ENCODE results near the gene CSNK2A3. TPM values are rescaled to one million over a fixed set of nuclear protein-coding genes. Genes with fewer than 3 reads are reported as not detected.
A peak's percentile ranks its signal among the peaks of the same experiment; 100 is the strongest.
"Not testable (repeated sequence)": the region's sequence is repeated elsewhere in the genome, so short reads cannot be mapped to it uniquely, and the experiment has no call there.

The CSNK2A3 gene
- total RNA-seq, 1 donor from 2014 or later = 17.4 TPM

DNA sequence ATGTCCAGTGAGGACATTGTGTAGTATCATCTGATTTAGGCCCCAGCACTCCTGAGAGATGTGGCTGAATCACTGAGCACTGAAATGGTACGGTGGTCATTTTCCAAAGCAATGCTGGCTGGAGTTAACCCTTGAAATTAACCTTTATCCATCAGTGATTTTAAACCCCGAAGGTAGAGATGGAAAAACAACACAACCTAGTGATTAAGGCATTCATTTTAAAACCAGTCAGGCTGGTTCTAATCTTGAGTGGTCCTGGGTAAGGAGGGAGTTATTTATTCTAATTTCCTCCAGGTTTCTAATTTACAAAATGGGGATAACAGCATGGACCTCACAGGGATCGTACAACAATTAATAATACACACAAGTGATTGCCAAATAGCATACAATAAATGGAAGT, 6.6 kb upstream of the CSNK2A3 start:
- Mint-ChIP-seq H3K27ac (ENCODE audit: unreplicated experiment) (peak overlapping the region; percentile 63), H3K9me3 (ENCODE audit: unreplicated experiment) (no peaks in the 10 kb centered on the region)

DNA sequence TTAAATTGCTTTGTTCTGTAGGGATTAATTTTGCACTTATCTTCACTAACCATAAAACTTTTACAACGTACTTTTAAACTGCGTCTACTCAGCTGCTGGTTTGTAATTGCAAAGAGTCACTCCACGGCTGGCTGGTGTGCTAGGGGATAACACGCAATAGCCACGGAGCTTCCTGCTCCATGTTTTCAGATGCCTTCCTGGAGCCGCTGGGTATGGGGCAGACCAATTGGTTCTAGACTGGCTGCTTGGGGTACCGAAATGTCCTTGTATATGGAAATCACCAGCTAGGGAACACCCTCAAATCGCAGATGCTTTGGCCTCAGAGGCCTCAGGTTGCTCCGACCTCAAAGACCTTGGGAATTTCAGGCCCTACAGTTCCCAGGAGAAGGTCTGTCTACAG, 3.8 kb upstream of the CSNK2A3 start:
- H3K36me3 Mint-ChIP-seq (ENCODE audit: unreplicated experiment) = no peaks in the 10 kb centered on the region
- H3K4me1 Mint-ChIP-seq (ENCODE audit: low read depth, unreplicated experiment) = peaks cover 12% of the 10 kb centered on the region
- H3K4me3 Mint-ChIP-seq (ENCODE audit: unreplicated experiment) = no peak overlapping the region
- TF ChIP-seq, protein P1, sequence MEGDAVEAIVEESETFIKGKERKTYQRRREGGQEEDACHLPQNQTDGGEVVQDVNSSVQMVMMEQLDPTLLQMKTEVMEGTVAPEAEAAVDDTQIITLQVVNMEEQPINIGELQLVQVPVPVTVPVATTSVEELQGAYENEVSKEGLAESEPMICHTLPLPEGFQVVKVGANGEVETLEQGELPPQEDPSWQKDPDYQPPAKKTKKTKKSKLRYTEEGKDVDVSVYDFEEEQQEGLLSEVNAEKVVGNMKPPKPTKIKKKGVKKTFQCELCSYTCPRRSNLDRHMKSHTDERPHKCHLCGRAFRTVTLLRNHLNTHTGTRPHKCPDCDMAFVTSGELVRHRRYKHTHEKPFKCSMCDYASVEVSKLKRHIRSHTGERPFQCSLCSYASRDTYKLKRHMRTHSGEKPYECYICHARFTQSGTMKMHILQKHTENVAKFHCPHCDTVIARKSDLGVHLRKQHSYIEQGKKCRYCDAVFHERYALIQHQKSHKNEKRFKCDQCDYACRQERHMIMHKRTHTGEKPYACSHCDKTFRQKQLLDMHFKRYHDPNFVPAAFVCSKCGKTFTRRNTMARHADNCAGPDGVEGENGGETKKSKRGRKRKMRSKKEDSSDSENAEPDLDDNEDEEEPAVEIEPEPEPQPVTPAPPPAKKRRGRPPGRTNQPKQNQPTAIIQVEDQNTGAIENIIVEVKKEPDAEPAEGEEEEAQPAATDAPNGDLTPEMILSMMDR (IDR thresholded peaks at IDR 0.05; ENCODE audit: partially characterized antibody, unreplicated experiment) = no peak
- H3K9me3 Mint-ChIP-seq (ENCODE audit: unreplicated experiment) = peaks cover 2% of the 10 kb centered on the region
- no peak overlapping the region for H3K27ac Mint-ChIP-seq (ENCODE audit: unreplicated experiment)
- no peak for DNase-seq
- no peaks in the 10 kb centered on the region for H3K27me3 Mint-ChIP-seq (ENCODE audit: unreplicated experiment)

More for the DNA sequence above, 6.6 kb upstream of the CSNK2A3 start:
- TF ChIP-seq, protein P1 (IDR thresholded peaks at IDR 0.05; ENCODE audit: partially characterized antibody, unreplicated experiment) = no peak
- Mint-ChIP-seq H3K27me3 (ENCODE audit: unreplicated experiment) (no peaks in the 10 kb centered on the region), H3K4me3 (ENCODE audit: unreplicated experiment) (peak overlapping the region; percentile 36), H3K4me1 (ENCODE audit: low read depth, unreplicated experiment) (peaks cover 12% of the 10 kb centered on the region), H3K36me3 (ENCODE audit: unreplicated experiment) (no peaks in the 10 kb centered on the region)
- no peak for DNase-seq

DNA sequence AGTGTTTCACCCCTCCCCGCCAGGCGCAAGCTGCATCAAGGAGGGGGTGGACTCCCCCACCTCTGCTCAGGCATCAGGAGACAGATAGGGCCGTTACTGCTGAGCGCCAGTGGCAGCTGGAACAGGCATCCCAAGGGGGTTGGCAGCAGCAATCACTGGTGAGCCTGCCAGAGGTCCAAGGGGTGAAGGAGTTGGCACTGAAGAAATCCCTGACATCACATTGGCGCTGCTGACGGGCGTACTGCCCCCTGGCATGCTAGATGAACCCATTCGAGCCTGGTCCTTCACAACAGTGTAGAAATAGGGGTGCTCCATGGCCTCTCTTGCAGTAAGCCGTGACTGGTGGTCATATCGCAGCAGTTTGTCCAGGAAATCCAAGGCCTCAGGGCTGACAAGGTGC, 1.2 kb downstream of the CSNK2A3 start:
- not testable (repeated sequence) for H3K4me3 Mint-ChIP-seq (ENCODE audit: unreplicated experiment); H3K27ac Mint-ChIP-seq (ENCODE audit: unreplicated experiment); H3K27me3 Mint-ChIP-seq (ENCODE audit: unreplicated experiment); H3K4me1 Mint-ChIP-seq (ENCODE audit: low read depth, unreplicated experiment); H3K9me3 Mint-ChIP-seq (ENCODE audit: unreplicated experiment); DNase-seq; H3K36me3 Mint-ChIP-seq (ENCODE audit: unreplicated experiment)

DNA sequence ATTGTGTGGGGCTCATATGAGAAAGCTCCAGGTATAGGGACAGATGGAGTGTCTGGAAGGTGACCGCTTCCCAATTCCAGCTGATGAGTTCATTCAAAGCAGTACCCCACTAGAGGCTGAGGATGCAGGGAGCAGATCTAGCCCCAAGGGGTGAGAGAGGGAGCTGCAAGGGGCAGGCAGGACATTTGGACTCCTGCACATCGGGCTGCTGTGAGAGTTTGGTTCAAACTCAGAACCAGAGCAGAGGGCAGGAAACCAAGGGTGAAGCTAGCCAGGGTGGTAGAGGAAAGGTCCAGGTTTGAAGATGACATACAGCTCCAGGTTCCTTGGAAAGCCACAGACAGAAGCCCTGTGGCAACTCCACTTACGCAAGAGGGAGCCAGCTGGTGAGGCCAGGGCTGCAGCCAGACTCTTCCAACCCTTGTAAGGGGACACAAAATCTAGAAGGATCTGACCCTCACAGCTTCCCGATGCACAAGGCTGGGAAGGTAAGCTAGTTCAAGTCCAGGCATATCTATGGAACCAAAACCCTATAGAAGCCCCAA, 1.9 kb downstream of the CSNK2A3 start:
- no peak overlapping the region for H3K4me3 Mint-ChIP-seq (ENCODE audit: unreplicated experiment)
- DNase-seq = no peak
- TF ChIP-seq, protein P1 (IDR thresholded peaks at IDR 0.05; ENCODE audit: partially characterized antibody, unreplicated experiment) = no peak
- no peak overlapping the region for H3K27ac Mint-ChIP-seq (ENCODE audit: unreplicated experiment)
- no peaks in the 10 kb centered on the region for H3K4me1 Mint-ChIP-seq (ENCODE audit: low read depth, unreplicated experiment)
- no peaks in the 10 kb centered on the region for H3K36me3 Mint-ChIP-seq (ENCODE audit: unreplicated experiment)
- H3K27me3 Mint-ChIP-seq (ENCODE audit: unreplicated experiment) = no peaks in the 10 kb centered on the region
- H3K9me3 Mint-ChIP-seq (ENCODE audit: unreplicated experiment) = peaks cover 2% of the 10 kb centered on the region

DNA sequence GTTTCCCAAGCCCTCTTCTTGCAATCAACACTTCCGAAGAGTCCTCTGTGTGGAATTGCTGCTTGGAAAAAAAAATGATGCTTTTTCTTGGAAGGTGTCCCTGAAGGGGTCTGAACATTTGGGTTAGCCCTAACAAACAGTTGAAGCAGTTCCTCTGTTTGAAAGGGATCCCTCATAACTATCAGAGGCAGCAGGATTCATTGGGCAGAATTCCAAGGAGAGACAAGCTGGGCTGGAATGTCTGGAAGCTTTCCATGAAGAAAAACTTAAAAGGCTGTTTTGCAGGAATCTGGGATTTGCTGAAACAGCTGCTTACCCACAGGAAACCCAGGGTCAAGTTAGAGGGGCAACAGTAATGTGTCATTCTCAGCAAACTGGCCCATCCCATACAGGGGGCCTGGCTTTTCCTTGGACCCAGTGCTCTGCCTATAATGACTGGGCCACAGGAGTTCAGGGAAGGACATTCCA, 3.1 kb downstream of the CSNK2A3 start:
- Mint-ChIP-seq H3K36me3 (ENCODE audit: unreplicated experiment) (no peaks in the 10 kb centered on the region), H3K27ac (ENCODE audit: unreplicated experiment) (no peak overlapping the region), H3K4me1 (ENCODE audit: low read depth, unreplicated experiment) (no peaks in the 10 kb centered on the region), H3K27me3 (ENCODE audit: unreplicated experiment) (no peaks in the 10 kb centered on the region), H3K4me3 (ENCODE audit: unreplicated experiment) (no peak overlapping the region), H3K9me3 (ENCODE audit: unreplicated experiment) (peaks cover 5% of the 10 kb centered on the region)
- TF ChIP-seq, protein P1 (IDR thresholded peaks at IDR 0.05; ENCODE audit: partially characterized antibody, unreplicated experiment) = no peak
- DNase-seq = no peak

Measured in glutamatergic neuron (in vitro differentiated cells).